HEK293T (cell line): Measurements from ENCODE around the gene ESRP2.

Experiments
- ARNT ChIP-seq: fragments of 450-650 bp; IDR thresholded peaks from 2 replicates; pipeline ENCODE4 v1.6.1; 2017; ENCODE audit warnings: mild to moderate bottlenecking
- BHLHE40 ChIP-seq: fragments of 450-650 bp; IDR thresholded peaks from 2 replicates; pipeline ENCODE4 v1.6.1; 2016; ENCODE audit warnings: mild to moderate bottlenecking, moderate library complexity, borderline replicate concordance
- CTBP1 ChIP-seq: fragments of 450-650 bp; IDR thresholded peaks from 2 replicates; pipeline ENCODE4 v1.6.1; 2016; ENCODE audit warnings: borderline replicate concordance
- ELF4 ChIP-seq: fragments of 450-650 bp; IDR thresholded peaks from 2 replicates; pipeline ENCODE4 v1.6.1; 2017; ENCODE audit warnings: antibody characterized with exemption
- FOXA1 ChIP-seq: fragments of 450-650 bp; IDR thresholded peaks from 2 replicates; pipeline ENCODE4 v1.6.1; 2016; ENCODE audit warnings: mild to moderate bottlenecking
- FOXK2 ChIP-seq: fragments of 450-650 bp; IDR thresholded peaks from 2 replicates; pipeline ENCODE4 v1.6.1; 2016; ENCODE audit warnings: mild to moderate bottlenecking
- FOXM1 ChIP-seq: fragments of 450-650 bp; IDR thresholded peaks from 2 replicates; pipeline ENCODE4 v1.6.1; 2017; ENCODE audit warnings: mild to moderate bottlenecking, borderline replicate concordance
- NFRKB ChIP-seq: fragments of 450-650 bp; IDR thresholded peaks from 2 replicates; pipeline ENCODE4 v1.6.1; 2016; ENCODE audit warnings: mild to moderate bottlenecking, moderate library complexity
- PKNOX1 ChIP-seq: fragments of 450-650 bp; IDR thresholded peaks from 2 replicates; pipeline ENCODE4 v1.6.1; 2016
- SP1 ChIP-seq: fragments of 450-650 bp; IDR thresholded peaks from 2 replicates; pipeline ENCODE4 v1.6.1; 2017
- SUZ12 ChIP-seq: fragments of 450-650 bp; IDR thresholded peaks from 2 replicates; pipeline ENCODE4 v1.6.1; 2016; ENCODE audit warnings: mild to moderate bottlenecking
- TARDBP ChIP-seq: fragments of 450-650 bp; IDR thresholded peaks from 2 replicates; pipeline ENCODE4 v1.6.1; 2016
- ZNF384 ChIP-seq: fragments of 450-650 bp; IDR thresholded peaks from 2 replicates; pipeline ENCODE4 v1.6.1; 2016

- no peak for TF ChIP-seq SUZ12
- no peak for TF ChIP-seq ELF4
- TF ChIP-seq FOXM1 = no peak
- TF ChIP-seq TARDBP = no peak
- no peak for TF ChIP-seq FOXK2
- no peak for TF ChIP-seq BHLHE40
- no peak for TF ChIP-seq CTBP1
- no peak for TF ChIP-seq PKNOX1
- no peak for TF ChIP-seq ARNT
- no peak for TF ChIP-seq FOXA1
- no peak for TF ChIP-seq ZNF384
- no peak for TF ChIP-seq SP1
- TF ChIP-seq NFRKB = no peak
Observed at GRCh38 chr16:68269793-68270192, 33.9 kb upstream of the ESRP2 start.
